GM21786 (cell line): ENCODE measurements around the gene INSR.

Experiments
- ATAC-seq: cut with Tn5 transposase; IDR thresholded peaks from one replicate; pipeline ENCODE4 v1.9.1; 2021; ENCODE audit not compliant: unreplicated experiment

INSR gene

GRCh38 chr19:7063339-7063738 lies 230.9 kb downstream of the INSR start:
- no peak for ATAC-seq
